H1 (cell line): ENCODE data around the gene HOXC5. TPM values are rescaled to one million over a fixed set of nuclear protein-coding genes. Genes with fewer than 3 reads are reported as not detected.

Source experiments
- CTCF ChIA-PET: fragments of 300-600 bp; sonication (Branson Sonifier 250); formaldehyde crosslinking; loops from one replicate; lab custom pipeline; 2021; ENCODE audit not compliant: partially characterized antibody; lab: Charles Lee
- POLR2A ChIA-PET: fragments of 300-600 bp; sonication (Branson Sonifier 250); formaldehyde crosslinking; loops from one replicate; lab custom pipeline; 2021; ENCODE audit warnings: inconsistent platforms; ENCODE audit not compliant: partially characterized antibody; lab: Charles Lee
- DNase-seq, 2 experiments: peaks; one replicate each; pipeline versions ENCODE4 v3.0.0 to v3.0.0-alpha.2; 2010 to 2022; ENCODE audit warnings: low spot score in 2 of 2, low read depth in 1 of 2, mixed read lengths in 1 of 2
- FAIRE-seq: peaks from 2 replicates; lab custom pipeline; 2011; peaks lifted over from hg19 to GRCh38; lab: Jason Lieb, UNC
- H2AFZ ChIP-seq: 2 replicates; pipeline ENCODE4 v1.8.1; 2012; ENCODE audit warnings: low read length, inconsistent platforms
- H2AK5ac ChIP-seq: 2 replicates; pipeline ENCODE4 v1.6.1; 2013; ENCODE audit warnings: low read depth, low read length
- H2BK120ac ChIP-seq: replicated peaks from 2 replicates; pipeline ENCODE3; 2013; ENCODE audit warnings: low read depth, low read length, inconsistent platforms
- H2BK12ac ChIP-seq: 2 replicates; pipeline ENCODE4 v1.6.1; 2013; ENCODE audit warnings: low read depth, low read length
- H2BK15ac ChIP-seq: 2 replicates; pipeline ENCODE4 v1.6.1; 2013; ENCODE audit warnings: low read length
- H2BK20ac ChIP-seq: 2 replicates; pipeline ENCODE4 v1.6.1; 2013; ENCODE audit warnings: low read length
- H2BK5ac ChIP-seq: 2 replicates; pipeline ENCODE4 v1.6.1; 2013; ENCODE audit warnings: low read depth, low read length
- H3K14ac ChIP-seq: 2 replicates; pipeline ENCODE4 v1.6.1; 2013; ENCODE audit warnings: inconsistent platforms; ENCODE audit not compliant: insufficient read length
- H3K18ac ChIP-seq: 2 replicates; pipeline ENCODE4 v1.6.1; 2013; ENCODE audit warnings: low read length; ENCODE audit errors: extremely low read depth
- H3K23ac ChIP-seq: 2 replicates; pipeline ENCODE4 v1.6.1; 2013; ENCODE audit warnings: inconsistent platforms; ENCODE audit not compliant: insufficient read length
- H3K23me2 ChIP-seq: 2 replicates; pipeline ENCODE4 v1.6.1; 2013; ENCODE audit warnings: low read depth, low read length
- H3K27ac ChIP-seq: 2 replicates; pipeline ENCODE4 v1.6.1; 2011; ENCODE audit warnings: low read depth, low read length, inconsistent platforms
- H3K27me3 ChIP-seq, 4 experiments: replicated peaks in 1 of 4; 1 replicate in 1 of 4; 2 replicates in 3 of 4; pipeline versions ENCODE4 v1.6.1 to v1.8.1; 2011 to 2013; ENCODE audit warnings: low read length in 3 of 4, mild to moderate bottlenecking in 3 of 4, inconsistent platforms in 2 of 4, mixed read lengths in 2 of 4, moderate library complexity in 1 of 4; ENCODE audit not compliant: control insufficient read depth in 3 of 4, insufficient read depth in 3 of 4; ENCODE audit errors: extremely low read depth in 1 of 4
- H3K36me3 ChIP-seq, 4 experiments: 2 replicates each; pipeline versions ENCODE4 v1.6.1 to v1.8.1; 2011 to 2013; ENCODE audit warnings: mild to moderate bottlenecking in 4 of 4, low read length in 3 of 4, moderate library complexity in 2 of 4, control low read depth in 1 of 4, inconsistent platforms in 1 of 4; ENCODE audit not compliant: insufficient read depth in 4 of 4, control insufficient read depth in 2 of 4
- H3K4ac ChIP-seq: replicated peaks from 2 replicates; pipeline ENCODE3; 2013; ENCODE audit warnings: low read length, low read depth, mixed read lengths, inconsistent platforms; ENCODE audit not compliant: insufficient read length
- H3K4me1 ChIP-seq, 4 experiments: replicated peaks in 1 of 4; 1 replicate in 1 of 4; 2 replicates in 3 of 4; pipeline versions ENCODE4 v1.6.1 to v1.8.1; 2011 to 2013; ENCODE audit warnings: low read length in 3 of 4, inconsistent platforms in 2 of 4, mixed read lengths in 1 of 4; ENCODE audit not compliant: insufficient read depth in 4 of 4, control insufficient read depth in 3 of 4
- H3K4me2 ChIP-seq, 2 experiments: 2 replicates each; pipeline versions ENCODE4 v1.6.1 to v1.8.1; 2011 to 2013; ENCODE audit warnings: low read depth in 2 of 2, low read length in 2 of 2, control low read depth in 1 of 2, inconsistent platforms in 1 of 2, mild to moderate bottlenecking in 1 of 2; ENCODE audit not compliant: insufficient read depth in 1 of 2
- H3K4me3 ChIP-seq, 4 experiments: fragments of 200-600, 300-600 bp in 1 of 4; sonication (generic), shearing (Covaris generic), sonication (Bioruptor Twin) in 1 of 4; 2 replicates each; pipeline versions ENCODE4 v1.5.1 to v1.8.1; 2011 to 2016; ENCODE audit warnings: low read length in 4 of 4, low read depth in 3 of 4, control low read depth in 2 of 4, inconsistent platforms in 2 of 4, mild to moderate bottlenecking in 2 of 4, mixed read lengths in 1 of 4, moderate library complexity in 1 of 4; ENCODE audit not compliant: insufficient read depth in 2 of 4; ENCODE audit errors: extremely low read depth in 1 of 4
- H3K56ac ChIP-seq: replicated peaks from 2 replicates; pipeline ENCODE3; 2013; ENCODE audit warnings: low read depth, mild to moderate bottlenecking, mixed read lengths, low read length, inconsistent platforms; ENCODE audit not compliant: insufficient read length
- H3K79me1 ChIP-seq: 2 replicates; pipeline ENCODE4 v1.6.1; 2013; ENCODE audit warnings: low read depth, low read length, control low read depth
- H3K79me2 ChIP-seq, 2 experiments: 2 replicates each; pipeline versions ENCODE4 v1.6.1 to v1.8.1; 2012 to 2013; ENCODE audit warnings: low read length in 2 of 2, mild to moderate bottlenecking in 2 of 2, inconsistent platforms in 1 of 2; ENCODE audit not compliant: insufficient read depth in 2 of 2, control insufficient read depth in 1 of 2
- H3K9ac ChIP-seq, 4 experiments: replicated peaks in 1 of 4; 1 replicate in 1 of 4; 2 replicates in 3 of 4; pipeline versions ENCODE4 v1.6.1 to v1.8.1; 2011 to 2013; ENCODE audit warnings: low read depth in 3 of 4, low read length in 3 of 4, control low read depth in 2 of 4, mild to moderate bottlenecking in 2 of 4, moderate library complexity in 2 of 4, inconsistent platforms in 1 of 4; ENCODE audit errors: extremely low read depth in 1 of 4
- H3K9me3 ChIP-seq, 2 experiments: 2 replicates each; pipeline versions ENCODE4 v1.6.1 to v1.8.1; 2012 to 2013; ENCODE audit warnings: mild to moderate bottlenecking in 2 of 2, moderate library complexity in 2 of 2, control low read depth in 1 of 2, inconsistent platforms in 1 of 2, low read depth in 1 of 2, low read length in 1 of 2, mixed read lengths in 1 of 2; ENCODE audit not compliant: insufficient read depth in 2 of 2
- H4K20me1 ChIP-seq, 2 experiments: replicated peaks in 1 of 2; 2 replicates each; pipeline versions ENCODE3 to v1.8.1; 2011 to 2013; ENCODE audit warnings: inconsistent platforms in 2 of 2, low read length in 2 of 2, mild to moderate bottlenecking in 1 of 2; ENCODE audit not compliant: insufficient read depth in 2 of 2, control insufficient read depth in 1 of 2
- H4K5ac ChIP-seq: 2 replicates; pipeline ENCODE4 v1.6.1; 2013; ENCODE audit warnings: low read length, low read depth, mixed read lengths, inconsistent platforms; ENCODE audit not compliant: insufficient read length
- H4K8ac ChIP-seq: 2 replicates; pipeline ENCODE4 v1.8.0; 2013; ENCODE audit warnings: mild to moderate bottlenecking, moderate library complexity, low read length, inconsistent platforms; ENCODE audit not compliant: insufficient read depth; ENCODE audit errors: extremely low read depth
- H4K91ac ChIP-seq: replicated peaks from 2 replicates; pipeline ENCODE3; 2013; ENCODE audit warnings: low read length, mixed read lengths, inconsistent platforms; ENCODE audit not compliant: insufficient read length
- BCL11A ChIP-seq, 2 experiments: IDR thresholded peaks; one replicate each; pipeline ENCODE4 v1.6.1; 2011; ENCODE audit warnings: low read depth in 2 of 2, low read length in 2 of 2, mild to moderate bottlenecking in 2 of 2
- EZH2 ChIP-seq: fragments of 200-600 bp; sonication (generic); IDR thresholded peaks from 2 replicates; pipeline ENCODE4 v1.7.1; 2012; ENCODE audit warnings: low read depth, mild to moderate bottlenecking, moderate library complexity, low read length, inconsistent platforms; ENCODE audit not compliant: severe bottlenecking
- HDAC2 ChIP-seq, 2 experiments: fragments of 300-600 bp in 1 of 2; sonication (generic) in 1 of 2; IDR thresholded peaks; 2 replicates each; pipeline ENCODE4 v1.6.1; 2011 to 2012; ENCODE audit warnings: low read depth in 2 of 2, low read length in 2 of 2, mild to moderate bottlenecking in 2 of 2, moderate library complexity in 2 of 2, borderline replicate concordance in 1 of 2, inconsistent platforms in 1 of 2
- POLR2AphosphoS5 ChIP-seq: IDR thresholded peaks from 2 replicates; pipeline ENCODE4 v1.6.1; 2011; ENCODE audit warnings: low read depth, low read length
- RFX5 ChIP-seq: IDR thresholded peaks from 2 replicates; pipeline ENCODE4 v1.6.1; 2011; ENCODE audit warnings: low read depth, low read length, improper control_type of control experiment, borderline replicate concordance
- SP1 ChIP-seq: IDR thresholded peaks from 2 replicates; pipeline ENCODE4 v1.6.1; 2011; ENCODE audit warnings: low read depth, low read length
- ZNF274 ChIP-seq: IDR thresholded peaks from 2 replicates; pipeline ENCODE4 v1.7.0; 2012; ENCODE audit warnings: low read length, borderline replicate concordance; ENCODE audit errors: extremely low read depth
- WGBS, 2 experiments: shearing (Covaris generic) in 1 of 2; methylation state at CpG; one replicate each; pipeline versions ENCODE4 v1.1.6 to v1.1.7; 2013 to 2015; ENCODE audit warnings: low lambda C conversion rate in 2 of 2, mixed read lengths in 2 of 2, inconsistent platforms in 1 of 2, low coverage in 1 of 2, missing lambda C conversion rate in 1 of 2; ENCODE audit not compliant: insufficient replicate concordance in 2 of 2, insufficient coverage in 1 of 2, insufficient read length in 1 of 2; ENCODE audit errors: extremely low coverage in 1 of 2, missing lambda C conversion rate in 1 of 2; 5-methylcytosine and 5-hydroxymethylcytosine counted together
- polyA plus RNA-seq, 7 experiments: library from polyadenylated mRNA; depleted of rRNA in 3 of 7; stranded (reverse) in 5 of 7; unstranded in 2 of 7; fragments of >200 nt in 5 of 7; fragments of 200-250 nt in 2 of 7; gene quantifications; 1 replicate in 5 of 7; 2 replicates in 1 of 7; 4 replicates in 1 of 7; pipeline versions ENCODE4 v1.2.1 to v1.2.3, GENCODE V29; 2011 to 2013; ENCODE audit warnings: missing spikeins in 2 of 7, mixed read lengths in 2 of 7
- total RNA-seq: library from RNA; stranded (reverse); fragmentation: NEBNext Ultra II Directional; extraction: Animal tissue kit (Norgen Biotek cat#: 25700); gene quantifications from 2 replicates; pipeline ENCODE4 v1.2.1, GENCODE V29; 2021

HOXC5 gene
- total and polyA plus RNA-seq, 2 of the 8 experiments (the other 6 are each of a cell fraction or from before 2014, with no cell fraction given) = not detected

- Histone ChIP-seq H3K4me1 (peaks cover 0 to 9% (median 2%) of the 10 kb centered on the region in 4 experiments; a peak in 5 of 7 replicates), H2BK120ac (no peak overlapping the region), H2AFZ (no peak overlapping the region), H2BK5ac (no peak overlapping the region), H3K27me3 (peaks cover 95 to 100% (median 98%) of the 10 kb centered on the region in 4 experiments), H3K9ac (no peak overlapping the region), H2BK12ac (no peak overlapping the region), H3K4ac (no peak overlapping the region), H3K18ac (no peak overlapping the region), H3K9me3 (no peaks in the 10 kb centered on the region; a peak in 1 of 4 replicates), H3K4me2 (no peak overlapping the region), H3K79me2 (no peaks in the 10 kb centered on the region), H4K20me1 (peaks cover 14 to 16% of the 10 kb centered on the region in 2 experiments), H3K4me3 (no peak overlapping the region), H3K56ac (no peak overlapping the region), H4K91ac (no peak overlapping the region), H2BK20ac (no peak overlapping the region), H3K36me3 (peaks cover 0 to 8% (median 0%) of the 10 kb centered on the region in 4 experiments; a peak in 1 of 8 replicates), H2BK15ac (no peak overlapping the region), H3K23me2 (no peaks in the 10 kb centered on the region), H3K14ac (no peak overlapping the region), H3K27ac (no peak overlapping the region), H3K79me1 (no peaks in the 10 kb centered on the region), H3K23ac (no peak overlapping the region), H2AK5ac (no peak overlapping the region), H4K5ac (no peak overlapping the region), H4K8ac (peak overlapping the region; percentile 11; the same call in 1 of the 2 replicates)
- 8% methylated on average over 41 of the region's 46 CpGs; no CpG with 5 or more reads in 1 of the 2 experiments for WGBS, 2 experiments
- CTCF ChIA-PET = interaction anchor here (0.6 to 20.0 kb wide), 26 partner anchors 8 to 553 kb away, joined by 3 to 339 read pairs (median 7); partner anchors contain the start of genes HOXC10, HOXC12, HOXC4 and HOXC8
- FAIRE-seq (no peak), DNase-seq (no peak)
- POLR2A ChIA-PET = no interaction called here
- TF ChIP-seq SP1 (no peak), RFX5 (no peak), POLR2AphosphoS5 (no peak), EZH2 (peak; percentile 98), HDAC2 (IDR thresholded peaks at IDR 0.05; ENCODE audit: borderline replicate concordance in 1 of 2, low read depth in 2 of 2, low read length in 2 of 2) (no peak), ZNF274 (no peak), BCL11A (IDR thresholded peaks at IDR 0.05; ENCODE audit: low read depth in 2 of 2, low read length in 2 of 2) (no peak)
These were observed 1.9 kb upstream of the HOXC5 start for GRCh38 chr12:54030889-54031471.
